DLD1 (cell line): ENCODE results near the gene BTBD9.
"Not testable (repeated sequence)": the region's sequence is repeated elsewhere in the genome, so short reads cannot be mapped to it uniquely, and the experiment has no call there.

Experiments
- in situ Hi-C: cut with HindIII; loops from 2 replicates; pipeline ENCODE4 v1.10.0; 2017; ENCODE audit warnings: low sequenced_read_pairs

Gene BTBD9

GRCh38 chr6:38352636-38353035, 287.1 kb downstream of the BTBD9 start:
- in situ Hi-C loops, result no loop called here

- in situ Hi-C loops, result no loop called here
These were observed 288.8 kb downstream of the BTBD9 start for GRCh38 chr6:38350942-38351341.

GRCh38 chr6:38350220-38350619, 289.5 kb downstream of the BTBD9 start:
- in situ Hi-C loops, result no loop called here

- in situ Hi-C loops, result no loop called here
These were observed 289.9 kb downstream of the BTBD9 start for GRCh38 chr6:38349795-38350194.

- in situ Hi-C loops, result no loop called here
These were observed 290.5 kb downstream of the BTBD9 start for GRCh38 chr6:38349221-38349620.

- in situ Hi-C loops, result no loop called here
These were observed 291.4 kb downstream of the BTBD9 start for GRCh38 chr6:38348371-38348770.

GRCh38 chr6:38347829-38348228, 291.9 kb downstream of the BTBD9 start:
- in situ Hi-C loops, result not testable (repeated sequence)

GRCh38 chr6:38346291-38347079, 293.2 kb downstream of the BTBD9 start:
- in situ Hi-C loops, result no loop called here

- in situ Hi-C loops, result no loop called here
These were observed 294.1 kb downstream of the BTBD9 start for GRCh38 chr6:38345586-38345985.

GRCh38 chr6:38341496-38341895, 298.2 kb downstream of the BTBD9 start:
- in situ Hi-C loops, result no loop called here

GRCh38 chr6:38339914-38340313, 299.8 kb downstream of the BTBD9 start:
- in situ Hi-C loops, result no loop called here

GRCh38 chr6:38337819-38338465, 301.8 kb downstream of the BTBD9 start:
- in situ Hi-C loops, result no loop called here

- in situ Hi-C loops, result no loop called here
These were observed 302.8 kb downstream of the BTBD9 start for GRCh38 chr6:38336922-38337321.

GRCh38 chr6:38326837-38327236, 312.9 kb downstream of the BTBD9 start:
- in situ Hi-C loops, result no loop called here

GRCh38 chr6:38323216-38323615, 316.5 kb downstream of the BTBD9 start:
- in situ Hi-C loops, result no loop called here

GRCh38 chr6:38322138-38322537, 317.6 kb downstream of the BTBD9 start:
- in situ Hi-C loops, result no loop called here

GRCh38 chr6:38320843-38321242, 318.9 kb downstream of the BTBD9 start:
- in situ Hi-C loops, result no loop called here

- in situ Hi-C loops, result no loop called here
These were observed 319.4 kb downstream of the BTBD9 start for GRCh38 chr6:38320358-38320757.

GRCh38 chr6:38319256-38320212, 320.2 kb downstream of the BTBD9 start:
- in situ Hi-C loops, result no loop called here

GRCh38 chr6:38316099-38316868, 323.4 kb downstream of the BTBD9 start:
- in situ Hi-C loops, result no loop called here

- in situ Hi-C loops, result no loop called here
These were observed 328.5 kb downstream of the BTBD9 start for GRCh38 chr6:38311201-38311600.
